Measurements from ENCODE around the gene PTHLH. TPM values are rescaled to one million over a fixed set of nuclear protein-coding genes. Genes with fewer than 3 reads are reported as not detected.

The PTHLH gene
- total RNA-seq, result not detected in 2 replicates

DNA sequence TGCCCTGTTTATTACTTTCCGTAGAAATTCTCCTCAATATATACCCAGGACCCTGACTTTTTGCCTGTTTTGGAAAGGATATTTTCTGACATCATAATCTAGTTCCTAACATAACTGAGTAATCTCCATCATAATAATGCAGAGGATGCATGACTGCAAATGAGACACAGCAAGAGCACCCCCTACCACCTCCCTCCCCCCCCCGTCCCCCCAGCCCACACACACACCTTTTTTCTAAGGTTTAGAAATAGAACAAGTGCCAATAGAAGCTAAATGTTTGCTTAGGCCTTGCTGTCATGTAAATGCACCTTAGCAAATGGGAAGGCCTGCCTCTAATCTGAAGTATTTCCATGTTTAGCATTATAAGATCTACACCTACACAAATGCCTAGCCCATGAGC is at the start of gene PTHLH:
TSS of gene PTHLH (minus strand) at position 13 of the 400 bp plus-strand sequence. CDS start 3,239 bp downstream, outside the sequence.
- Mint-ChIP-seq H3K4me3 (peak within 1 kb of the TSS; percentile 48), H3K27ac (no peak within 1 kb of the TSS)
- intact Hi-C loops (cut with micrococcal nuclease), result loop anchor here (5.0 to 10.0 kb wide), 2 partner anchors 900 to 1848 kb away; partner anchors contain the start of gene BHLHE41

DNA sequence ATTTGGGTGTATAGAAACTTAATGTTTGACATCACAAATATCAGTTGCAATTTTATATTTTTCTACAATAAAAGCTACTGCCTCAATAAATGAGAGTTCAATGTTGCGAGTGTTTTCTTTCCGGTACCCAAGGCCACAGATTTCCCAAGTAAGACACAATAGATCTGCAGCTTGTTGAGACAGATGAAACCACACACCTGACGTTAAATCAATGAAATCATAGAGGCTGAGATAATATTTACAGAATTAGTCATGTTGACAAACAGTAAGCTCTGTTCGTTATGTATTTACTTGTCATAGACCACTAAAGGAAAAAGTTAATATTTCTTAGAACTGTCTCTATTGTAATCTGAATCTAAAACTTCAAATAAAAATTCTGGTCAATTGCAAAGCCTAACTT is 49.2 kb upstream of the PTHLH start:
- Mint-ChIP-seq H3K4me3 (no peak overlapping the region), H3K27me3 (ENCODE audit: insufficient read depth) (no peaks in the 10 kb centered on the region), H3K4me1 (ENCODE audit: low read depth) (no peaks in the 10 kb centered on the region), H3K27ac (no peak overlapping the region), H3K9me3 (no peaks in the 10 kb centered on the region), H3K36me3 (ENCODE audit: low read depth) (no peaks in the 10 kb centered on the region)
- DNase-seq (ENCODE audit: low spot score), result no peak
- intact Hi-C loops (cut with micrococcal nuclease), result no loop called here

More for the DNA sequence above, at the start of gene PTHLH:
- peaks cover 4% of the 10 kb centered on the region for H3K36me3 Mint-ChIP-seq (ENCODE audit: low read depth)
- H3K4me1 Mint-ChIP-seq (ENCODE audit: low read depth), result peaks cover 20% of the 10 kb centered on the region
- no peak for DNase-seq (ENCODE audit: low spot score)
- peaks cover 89% of the 10 kb centered on the region for H3K27me3 Mint-ChIP-seq (ENCODE audit: insufficient read depth)
- no peaks in the 10 kb centered on the region for H3K9me3 Mint-ChIP-seq

DNA sequence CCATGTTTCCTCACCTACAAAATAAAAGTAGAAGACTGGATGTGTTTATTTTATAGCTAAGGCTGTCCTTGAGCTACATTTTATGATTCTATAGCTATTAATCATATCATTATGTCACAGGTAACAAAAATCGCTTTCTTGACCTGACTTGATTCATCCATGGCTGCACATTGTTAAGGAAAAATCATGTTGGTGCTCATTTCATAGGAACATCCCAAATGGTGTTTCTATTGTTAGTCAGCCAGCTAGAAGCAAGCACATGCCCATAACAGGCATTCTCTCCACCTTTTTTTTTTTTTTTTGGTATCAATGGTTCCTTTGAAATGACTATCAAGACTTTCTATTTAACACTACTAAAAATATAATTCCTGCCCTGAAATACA is 45.3 kb upstream of the PTHLH start:
- Mint-ChIP-seq H3K9me3 (no peaks in the 10 kb centered on the region), H3K27me3 (ENCODE audit: insufficient read depth) (no peaks in the 10 kb centered on the region), H3K4me1 (ENCODE audit: low read depth) (no peaks in the 10 kb centered on the region), H3K4me3 (no peak overlapping the region), H3K36me3 (ENCODE audit: low read depth) (no peaks in the 10 kb centered on the region), H3K27ac (no peak overlapping the region)
- intact Hi-C loops (cut with micrococcal nuclease), result no loop called here
- DNase-seq (ENCODE audit: low spot score), result no peak

DNA sequence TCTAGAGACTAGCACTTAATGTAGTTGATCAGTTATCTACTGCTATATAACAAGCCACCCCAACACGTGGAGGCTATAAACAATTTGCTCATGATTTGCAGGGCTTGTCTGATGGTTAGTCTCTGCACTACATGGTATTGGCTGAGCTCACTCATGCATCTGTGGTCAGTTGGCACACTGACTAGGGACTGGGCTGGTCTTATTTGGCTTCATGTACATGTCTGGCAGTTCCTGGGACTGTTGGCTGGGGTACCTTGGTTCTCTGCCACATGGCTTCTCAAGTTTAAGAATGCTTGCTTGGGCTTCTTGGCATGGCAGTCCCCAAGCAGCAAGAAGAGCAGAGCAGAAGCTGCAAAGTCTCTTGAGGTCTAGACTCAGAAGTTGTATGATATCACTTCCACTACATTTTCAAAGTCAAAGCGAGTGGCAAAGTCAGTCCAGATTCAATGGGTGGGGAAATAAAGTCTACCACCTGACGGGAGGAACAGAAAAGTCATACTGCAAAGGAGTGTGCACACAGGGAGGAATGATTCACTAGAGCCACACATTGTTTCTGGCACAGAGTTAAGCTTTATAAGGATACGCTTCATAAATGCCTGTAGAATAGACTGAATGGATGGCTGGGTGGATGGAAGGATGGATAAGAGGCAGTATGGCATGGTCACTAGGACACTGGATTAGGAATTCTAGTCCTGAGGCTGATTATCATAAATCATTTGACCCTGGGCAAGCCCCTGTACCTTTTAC is 44.8 kb upstream of the PTHLH start:
- Mint-ChIP-seq H3K36me3 (ENCODE audit: low read depth) (no peaks in the 10 kb centered on the region), H3K27me3 (ENCODE audit: insufficient read depth) (no peaks in the 10 kb centered on the region), H3K27ac (no peak overlapping the region), H3K9me3 (no peaks in the 10 kb centered on the region), H3K4me1 (ENCODE audit: low read depth) (no peaks in the 10 kb centered on the region), H3K4me3 (no peak overlapping the region)
- intact Hi-C loops (cut with micrococcal nuclease), result no loop called here
- DNase-seq (ENCODE audit: low spot score), result no peak

DNA sequence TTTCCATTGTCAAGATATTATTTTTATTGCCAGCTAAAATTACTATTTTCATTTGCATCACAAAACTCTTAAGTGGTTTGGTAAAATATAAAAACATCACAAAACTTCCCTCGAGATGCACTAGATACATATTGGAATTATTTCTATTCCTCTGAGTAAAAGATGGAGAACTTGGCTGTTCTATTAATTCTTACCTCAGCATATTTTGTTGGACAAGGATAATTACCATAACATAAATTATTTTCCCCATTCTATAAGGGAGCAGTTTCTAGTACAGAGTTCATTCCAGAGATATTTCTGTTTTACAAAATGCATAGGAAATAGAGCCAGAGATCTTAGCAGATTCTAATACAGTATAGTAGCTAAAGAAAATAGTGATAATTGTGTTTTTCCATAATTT is 42.6 kb upstream of the PTHLH start:
- DNase-seq (ENCODE audit: low spot score), result no peak
- H3K27ac Mint-ChIP-seq, result no peak overlapping the region
- no peaks in the 10 kb centered on the region for H3K27me3 Mint-ChIP-seq (ENCODE audit: insufficient read depth)
- intact Hi-C loops (cut with micrococcal nuclease), result no loop called here
- no peak overlapping the region for H3K4me3 Mint-ChIP-seq
- no peaks in the 10 kb centered on the region for H3K9me3 Mint-ChIP-seq
- H3K4me1 Mint-ChIP-seq (ENCODE audit: low read depth), result no peaks in the 10 kb centered on the region
- no peaks in the 10 kb centered on the region for H3K36me3 Mint-ChIP-seq (ENCODE audit: low read depth)

DNA sequence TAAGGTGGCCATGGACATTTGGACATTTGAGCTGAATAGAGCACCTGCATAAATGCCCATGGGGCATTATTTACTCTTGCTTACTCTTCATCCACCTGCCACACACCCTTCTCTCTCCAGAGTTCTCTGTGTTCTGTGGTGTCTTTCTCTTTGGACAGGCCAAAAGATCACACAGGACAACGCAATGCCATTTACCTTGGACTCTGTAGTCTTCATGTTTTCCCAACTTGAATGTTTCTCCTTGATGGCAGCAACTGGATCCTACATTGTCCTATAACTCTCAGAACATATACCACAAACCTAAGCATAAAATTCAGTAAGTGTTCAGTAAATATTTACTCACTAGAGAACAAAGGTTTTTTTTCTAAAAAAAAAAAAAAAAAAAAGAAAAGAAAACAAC is 41.7 kb upstream of the PTHLH start:
- Mint-ChIP-seq H3K27me3 (ENCODE audit: insufficient read depth) (no peaks in the 10 kb centered on the region), H3K27ac (no peak overlapping the region), H3K9me3 (no peaks in the 10 kb centered on the region), H3K4me1 (ENCODE audit: low read depth) (no peaks in the 10 kb centered on the region), H3K36me3 (ENCODE audit: low read depth) (no peaks in the 10 kb centered on the region), H3K4me3 (no peak overlapping the region)
- intact Hi-C loops (cut with micrococcal nuclease), result no loop called here
- no peak for DNase-seq (ENCODE audit: low spot score)

DNA sequence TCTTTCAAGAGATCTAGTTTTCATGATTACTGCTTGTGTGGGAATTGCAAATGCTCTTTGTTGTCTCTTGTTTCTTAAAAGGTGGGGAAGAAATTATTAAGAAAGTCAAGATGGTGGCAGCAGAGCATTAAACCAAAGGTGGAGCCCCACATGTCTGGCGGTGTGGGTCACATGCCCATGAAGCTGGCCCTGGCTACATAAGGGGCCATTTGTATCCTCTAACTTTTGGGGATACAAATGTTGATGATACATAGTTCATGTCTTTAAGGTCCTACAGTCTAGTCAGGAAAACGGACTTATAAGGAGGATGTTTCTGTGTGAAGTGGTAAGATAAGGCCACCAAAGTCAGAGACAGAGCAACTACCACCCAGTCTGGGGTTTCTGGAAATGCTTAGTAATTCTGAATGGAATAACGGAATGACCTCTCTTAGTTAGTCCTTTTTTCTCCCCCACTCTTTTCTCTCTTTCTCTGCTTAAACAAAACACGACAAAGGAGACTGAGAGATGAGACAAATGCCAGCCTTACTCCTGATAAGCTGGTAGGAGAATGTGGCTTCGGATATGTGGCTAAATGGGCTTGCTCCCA is 39.9 kb upstream of the PTHLH start:
- no peaks in the 10 kb centered on the region for H3K36me3 Mint-ChIP-seq (ENCODE audit: low read depth)
- H3K27me3 Mint-ChIP-seq (ENCODE audit: insufficient read depth), result no peaks in the 10 kb centered on the region
- intact Hi-C loops (cut with micrococcal nuclease), result no loop called here
- H3K9me3 Mint-ChIP-seq, result no peaks in the 10 kb centered on the region
- DNase-seq (ENCODE audit: low spot score), result no peak
- H3K27ac Mint-ChIP-seq, result no peak overlapping the region
- no peak overlapping the region for H3K4me3 Mint-ChIP-seq
- H3K4me1 Mint-ChIP-seq (ENCODE audit: low read depth), result no peaks in the 10 kb centered on the region

DNA sequence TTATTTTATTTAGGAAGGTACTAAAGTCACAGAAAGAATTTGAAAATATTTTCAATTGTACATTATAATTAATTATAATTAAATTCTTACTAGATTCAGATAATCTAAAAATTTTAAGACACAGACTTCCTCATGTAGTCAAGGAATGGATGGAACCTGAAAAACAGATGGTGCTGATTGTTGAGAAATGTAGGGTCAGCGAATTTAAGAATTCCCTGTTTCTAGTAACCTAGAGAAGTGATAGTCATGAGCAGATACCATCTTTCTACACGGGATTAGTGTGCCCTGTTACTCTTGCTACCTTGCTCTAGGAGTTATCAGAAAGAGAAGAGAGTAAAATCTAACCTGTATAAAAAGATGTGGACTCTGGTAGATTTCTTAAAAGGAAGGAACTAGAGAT is 37.5 kb upstream of the PTHLH start:
- Mint-ChIP-seq H3K4me3 (no peak overlapping the region), H3K27ac (no peak overlapping the region), H3K36me3 (ENCODE audit: low read depth) (no peaks in the 10 kb centered on the region), H3K4me1 (ENCODE audit: low read depth) (no peaks in the 10 kb centered on the region), H3K27me3 (ENCODE audit: insufficient read depth) (no peaks in the 10 kb centered on the region), H3K9me3 (no peaks in the 10 kb centered on the region)
- intact Hi-C loops (cut with micrococcal nuclease), result no loop called here
- no peak for DNase-seq (ENCODE audit: low spot score)

DNA sequence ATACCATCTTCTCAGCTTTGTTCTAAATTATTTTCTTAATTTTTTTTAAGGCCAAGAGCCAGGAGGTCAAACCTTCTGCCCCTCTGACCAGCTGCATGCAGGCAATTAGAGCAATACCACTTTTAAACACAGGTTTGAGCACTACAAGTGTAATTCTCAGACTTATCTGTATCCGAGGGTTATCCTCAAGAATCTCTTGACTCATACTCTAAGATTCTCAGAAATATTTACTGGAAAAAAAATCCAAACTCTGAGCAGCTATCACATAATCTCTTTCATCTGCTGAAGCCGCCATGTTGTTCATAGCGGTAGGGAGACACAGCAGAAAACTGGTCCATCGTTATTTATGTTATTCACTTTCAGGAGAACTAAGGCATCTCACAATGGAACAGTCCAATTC is 27.4 kb upstream of the PTHLH start:
- intact Hi-C loops (cut with micrococcal nuclease), result no loop called here
- no peaks in the 10 kb centered on the region for H3K4me1 Mint-ChIP-seq (ENCODE audit: low read depth)
- H3K36me3 Mint-ChIP-seq (ENCODE audit: low read depth), result no peaks in the 10 kb centered on the region
- DNase-seq (ENCODE audit: low spot score), result no peak
- no peak overlapping the region for H3K4me3 Mint-ChIP-seq
- H3K9me3 Mint-ChIP-seq, result no peaks in the 10 kb centered on the region
- no peak overlapping the region for H3K27ac Mint-ChIP-seq
- H3K27me3 Mint-ChIP-seq (ENCODE audit: insufficient read depth), result peaks cover 2% of the 10 kb centered on the region

DNA sequence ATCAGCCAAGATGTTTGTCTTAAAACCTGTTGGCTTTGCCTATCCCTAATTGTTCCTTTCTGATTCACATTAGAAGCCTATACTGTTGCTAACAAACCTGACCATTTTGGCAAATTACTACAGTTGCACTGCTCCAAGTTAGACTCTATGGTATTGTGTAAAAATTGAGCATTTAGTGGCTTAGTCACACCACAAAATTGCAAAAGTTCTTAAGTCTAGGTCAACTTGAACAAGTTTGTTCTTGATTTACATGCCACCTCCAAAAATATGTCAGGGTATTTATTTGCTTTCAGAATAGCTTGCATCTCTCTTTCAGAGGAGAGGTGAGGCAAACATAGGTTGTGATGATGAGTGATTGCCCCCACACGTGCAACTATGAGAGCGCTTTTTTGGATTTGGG is 27.0 kb upstream of the PTHLH start:
- intact Hi-C loops (cut with micrococcal nuclease), result no loop called here
- no peaks in the 10 kb centered on the region for H3K4me1 Mint-ChIP-seq (ENCODE audit: low read depth)
- H3K27me3 Mint-ChIP-seq (ENCODE audit: insufficient read depth), result peaks cover 6% of the 10 kb centered on the region
- H3K27ac Mint-ChIP-seq, result no peak overlapping the region
- H3K36me3 Mint-ChIP-seq (ENCODE audit: low read depth), result no peaks in the 10 kb centered on the region
- no peak overlapping the region for H3K4me3 Mint-ChIP-seq
- DNase-seq (ENCODE audit: low spot score), result no peak
- H3K9me3 Mint-ChIP-seq, result no peaks in the 10 kb centered on the region

DNA sequence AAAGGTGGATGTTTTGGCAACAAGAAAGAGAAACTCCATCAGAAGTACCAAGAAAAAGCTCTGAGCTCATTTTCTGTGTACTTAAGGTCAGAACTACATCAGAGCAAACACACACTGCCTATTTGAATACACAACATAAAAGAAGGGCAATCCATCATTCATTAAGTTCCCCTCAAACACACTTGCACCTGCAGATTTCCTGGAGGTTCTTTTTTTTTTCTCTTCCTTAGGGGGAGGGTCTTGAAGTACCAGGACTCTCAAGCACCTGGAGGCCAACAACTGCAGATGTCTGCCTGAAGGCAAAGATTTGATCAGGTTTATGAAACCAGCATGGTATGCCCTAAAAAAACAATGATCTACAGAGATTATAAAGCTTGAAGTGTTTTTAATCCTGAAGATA is 26.1 kb upstream of the PTHLH start:
- intact Hi-C loops (cut with micrococcal nuclease), result no loop called here
- Mint-ChIP-seq H3K4me1 (ENCODE audit: low read depth) (no peaks in the 10 kb centered on the region), H3K9me3 (no peaks in the 10 kb centered on the region), H3K36me3 (ENCODE audit: low read depth) (no peaks in the 10 kb centered on the region), H3K4me3 (no peak overlapping the region), H3K27me3 (ENCODE audit: insufficient read depth) (peaks cover 6% of the 10 kb centered on the region), H3K27ac (no peak overlapping the region)
- DNase-seq (ENCODE audit: low spot score), result no peak

DNA sequence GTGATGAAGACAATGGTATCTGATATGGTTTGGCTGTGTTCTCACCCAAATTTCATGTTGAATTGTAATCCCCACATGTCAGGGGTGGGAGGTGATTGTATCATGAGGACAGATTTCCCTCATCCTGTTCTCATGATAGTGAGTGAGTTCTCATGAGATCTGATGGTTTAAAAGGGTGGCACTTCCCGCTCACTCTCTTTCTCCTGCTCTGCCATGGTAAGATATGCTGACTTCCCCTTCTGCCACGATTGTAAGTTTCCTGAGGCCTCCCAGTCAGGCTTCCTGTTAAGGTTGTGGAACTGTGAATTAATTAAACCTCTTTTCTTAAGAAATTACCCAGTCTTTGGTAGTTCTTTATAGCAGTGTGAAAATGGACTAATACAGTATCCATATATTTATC is 25.6 kb upstream of the PTHLH start:
- Mint-ChIP-seq H3K4me1 (ENCODE audit: low read depth) (no peaks in the 10 kb centered on the region), H3K36me3 (ENCODE audit: low read depth) (no peaks in the 10 kb centered on the region), H3K4me3 (no peak overlapping the region), H3K9me3 (no peaks in the 10 kb centered on the region), H3K27ac (no peak overlapping the region), H3K27me3 (ENCODE audit: insufficient read depth) (peaks cover 6% of the 10 kb centered on the region)
- intact Hi-C loops (cut with micrococcal nuclease), result no loop called here
- no peak for DNase-seq (ENCODE audit: low spot score)

DNA sequence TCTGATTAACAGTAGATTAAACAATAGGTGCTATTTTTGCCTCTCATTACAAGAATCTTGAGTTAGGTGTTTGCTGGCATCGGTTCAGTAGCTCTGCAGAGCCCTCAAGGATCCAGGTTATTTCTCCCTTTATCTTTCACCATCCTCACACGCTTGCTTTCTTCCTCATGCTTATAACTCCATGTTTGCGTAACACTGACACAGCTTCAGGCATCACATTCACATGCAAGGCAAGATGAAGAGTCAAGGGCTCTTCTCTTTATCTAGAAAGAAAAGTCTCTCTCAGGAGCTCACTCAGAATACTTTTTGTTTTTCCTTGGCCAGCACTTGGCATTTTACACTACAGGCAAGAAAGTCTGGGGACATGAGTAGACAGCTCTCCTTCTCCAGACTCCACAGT is 24.2 kb upstream of the PTHLH start:
- Mint-ChIP-seq H3K4me3 (no peak overlapping the region), H3K9me3 (no peaks in the 10 kb centered on the region), H3K4me1 (ENCODE audit: low read depth) (no peaks in the 10 kb centered on the region), H3K27me3 (ENCODE audit: insufficient read depth) (peaks cover 6% of the 10 kb centered on the region), H3K27ac (no peak overlapping the region), H3K36me3 (ENCODE audit: low read depth) (no peaks in the 10 kb centered on the region)
- DNase-seq (ENCODE audit: low spot score), result no peak
- intact Hi-C loops (cut with micrococcal nuclease), result no loop called here

DNA sequence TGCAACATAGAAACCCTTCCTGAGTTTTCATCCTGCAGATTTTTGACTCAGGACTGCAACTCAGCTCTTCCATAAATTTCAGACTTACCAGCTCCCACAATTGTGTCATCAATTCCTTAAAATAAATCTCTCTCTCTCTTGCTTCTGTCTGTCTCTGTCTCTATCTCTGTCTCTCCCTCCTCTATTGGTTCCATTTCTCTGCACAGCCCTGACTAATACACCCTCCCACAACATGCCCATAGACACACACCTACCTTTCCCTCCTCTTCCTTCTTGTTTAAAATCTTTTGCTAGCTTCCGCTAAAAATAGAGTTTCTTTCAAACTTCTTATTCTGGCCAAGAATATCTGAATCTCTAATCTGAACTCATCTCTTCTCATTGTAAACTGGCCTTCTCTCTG is 22.9 kb upstream of the PTHLH start:
- no peaks in the 10 kb centered on the region for H3K9me3 Mint-ChIP-seq
- intact Hi-C loops (cut with micrococcal nuclease), result no loop called here
- no peak for DNase-seq (ENCODE audit: low spot score)
- no peaks in the 10 kb centered on the region for H3K4me1 Mint-ChIP-seq (ENCODE audit: low read depth)
- no peaks in the 10 kb centered on the region for H3K36me3 Mint-ChIP-seq (ENCODE audit: low read depth)
- H3K4me3 Mint-ChIP-seq, result no peak overlapping the region
- H3K27ac Mint-ChIP-seq, result no peak overlapping the region
- peaks cover 6% of the 10 kb centered on the region for H3K27me3 Mint-ChIP-seq (ENCODE audit: insufficient read depth)

Data from activated T-helper 1 cell treated with anti-CD3 and anti-CD28 coated beads, Interleukin-12 subunit alpha, Interleukin-12 subunit beta, Interleukin-2, Interleukin-4 antibody, amounts not matched to agents 30 ng/mL and 10 ng/mL and 1 ng/mL, durations not matched to agents 14 hours and 24 hours and 36 hours (primary cell).